Liver (tissue), 9 donors: Measurements from ENCODE around the gene TMEM168. TPM values are rescaled to one million over a fixed set of nuclear protein-coding genes. Genes with fewer than 3 reads are reported as not detected.

Source experiments
- DNase-seq: peaks from one replicate; pipeline ENCODE4 v3.0.0-alpha.2; 2017; ENCODE audit warnings: low spot score
- H3K27ac ChIP-seq, 2 donors: one replicate each; pipeline ENCODE4 v1.7.0; 2013; ENCODE audit warnings: inconsistent platforms in 2 of 2, low read length in 2 of 2, control low read depth in 1 of 2, low read depth in 1 of 2, mild to moderate bottlenecking in 1 of 2
- H3K27me3 ChIP-seq, 4 donors: one replicate each; pipeline versions ENCODE4 v1.6.1 to v1.7.0; 2013; ENCODE audit warnings: low read length in 3 of 4, inconsistent platforms in 1 of 4, mild to moderate bottlenecking in 1 of 4, moderate library complexity in 1 of 4; ENCODE audit not compliant: control insufficient read depth in 4 of 4, insufficient read depth in 4 of 4
- H3K36me3 ChIP-seq, 4 donors: one replicate each; pipeline versions ENCODE4 v1.6.1 to v1.7.0; 2013; ENCODE audit warnings: low read length in 3 of 4, mild to moderate bottlenecking in 3 of 4, low read depth in 1 of 4, moderate library complexity in 1 of 4; ENCODE audit not compliant: control insufficient read depth in 4 of 4, insufficient read depth in 3 of 4
- H3K4me1 ChIP-seq, 4 donors: one replicate each; pipeline versions ENCODE4 v1.6.1 to v1.7.0; 2013; ENCODE audit warnings: low read length in 3 of 4, mild to moderate bottlenecking in 3 of 4, moderate library complexity in 1 of 4; ENCODE audit not compliant: control insufficient read depth in 4 of 4, insufficient read depth in 4 of 4
- H3K4me3 ChIP-seq, 3 donors: one replicate each; pipeline versions ENCODE4 v1.6.1 to v1.7.0; 2013; ENCODE audit warnings: low read length in 3 of 3, control low read depth in 1 of 3, low read depth in 1 of 3, mild to moderate bottlenecking in 1 of 3
- H3K9ac ChIP-seq, 2 donors: one replicate each; pipeline ENCODE4 v1.7.0; 2013; ENCODE audit warnings: low read length in 2 of 2, mild to moderate bottlenecking in 2 of 2, moderate library complexity in 2 of 2, control low read depth in 1 of 2, low read depth in 1 of 2
- H3K9me3 ChIP-seq, 4 donors: one replicate each; pipeline versions ENCODE4 v1.6.1 to v1.7.0; 2013; ENCODE audit warnings: low read length in 3 of 4; ENCODE audit not compliant: control insufficient read depth in 4 of 4
- ATF3 ChIP-seq: IDR thresholded peaks from 2 replicates; pipeline ENCODE4 v1.6.1; 2016; ENCODE audit warnings: antibody characterized with exemption
- CTCF ChIP-seq: fragments of 150-350 bp; IDR thresholded peaks from 2 replicates; pipeline ENCODE4 v1.5.1; 2017; ENCODE audit warnings: improper control_type of control experiment, low read depth, low read length; ENCODE audit not compliant: missing input control
- EGR1 ChIP-seq, 2 donors: IDR thresholded peaks; 2 replicates each; pipeline ENCODE4 v1.6.1; 2016 to 2018; ENCODE audit warnings: antibody characterized with exemption in 2 of 2, low read depth in 2 of 2
- FOXA1 ChIP-seq: IDR thresholded peaks from 2 replicates; pipeline ENCODE4 v1.6.1; 2016; ENCODE audit warnings: antibody characterized with exemption
- FOXA2 ChIP-seq: IDR thresholded peaks from 2 replicates; pipeline ENCODE4 v1.6.1; 2016; ENCODE audit warnings: antibody characterized with exemption
- GABPA ChIP-seq, 2 donors: IDR thresholded peaks in 1 of 2; conservative IDR thresholded peaks in 1 of 2; 2 replicates each; pipeline ENCODE4 v1.6.1; 2016; ENCODE audit warnings: antibody characterized with exemption in 2 of 2, mild to moderate bottlenecking in 1 of 2, moderate library complexity in 1 of 2
- HNF4A ChIP-seq, 2 donors: conservative IDR thresholded peaks; 2 replicates each; pipeline ENCODE4 v1.6.1; 2016; ENCODE audit warnings: antibody characterized with exemption in 2 of 2, mild to moderate bottlenecking in 2 of 2
- HNF4G ChIP-seq: IDR thresholded peaks from 2 replicates; pipeline ENCODE4 v1.6.1; 2016; ENCODE audit warnings: antibody characterized with exemption
- JUND ChIP-seq, 2 donors: IDR thresholded peaks; 2 replicates each; pipeline ENCODE4 v1.6.1; 2016; ENCODE audit warnings: antibody characterized with exemption in 2 of 2
- MAX ChIP-seq: IDR thresholded peaks from 2 replicates; pipeline ENCODE4 v1.6.1; 2016; ENCODE audit warnings: antibody characterized with exemption
- NR2F2 ChIP-seq: IDR thresholded peaks from 2 replicates; pipeline ENCODE4 v1.6.1; 2016; ENCODE audit warnings: antibody characterized with exemption
- RAD21 ChIP-seq, 2 donors: IDR thresholded peaks; 2 replicates each; pipeline ENCODE4 v1.6.1; 2016; ENCODE audit warnings: antibody characterized with exemption in 2 of 2, mild to moderate bottlenecking in 2 of 2
- REST ChIP-seq: IDR thresholded peaks from 2 replicates; pipeline ENCODE4 v1.6.1; 2016; ENCODE audit warnings: antibody characterized with exemption, mild to moderate bottlenecking
- RXRA ChIP-seq, 2 donors: IDR thresholded peaks; 2 replicates each; pipeline ENCODE4 v1.6.1; 2017 to 2018; ENCODE audit warnings: antibody characterized with exemption in 2 of 2, mild to moderate bottlenecking in 1 of 2
- SP1 ChIP-seq: IDR thresholded peaks from 2 replicates; pipeline ENCODE4 v1.6.1; 2018; ENCODE audit warnings: antibody characterized with exemption, mild to moderate bottlenecking
- TAF1 ChIP-seq: conservative IDR thresholded peaks from 2 replicates; pipeline ENCODE4 v1.6.1; 2016; ENCODE audit warnings: antibody characterized with exemption, mild to moderate bottlenecking
- YY1 ChIP-seq: IDR thresholded peaks from 2 replicates; pipeline ENCODE4 v1.6.1; 2016; ENCODE audit warnings: antibody characterized with exemption, mild to moderate bottlenecking
- ZBTB33 ChIP-seq: IDR thresholded peaks from 2 replicates; pipeline ENCODE4 v1.6.1; 2016; ENCODE audit warnings: antibody characterized with exemption
- WGBS: extraction: QIAGEN DNeasy Blood & Tissue Kit; methylation state at CpG from one replicate; pipeline ENCODE4 v1.1.7; 2013; 5-methylcytosine and 5-hydroxymethylcytosine counted together
- polyA plus RNA-seq, 2 donors: library from polyadenylated mRNA; stranded (reverse) in 1 of 2; unstranded in 1 of 2; fragments of 200-250 nt in 1 of 2; fragments of >200 nt in 1 of 2; fragmentation: Nextera tagmentation in 1 of 2; extraction: Ambion mirVana in 1 of 2; gene quantifications; one replicate each; pipeline versions ENCODE4 v1.2.1 to v1.2.3, GENCODE V29; 2013 to 2015
- total RNA-seq, 2 donors: library from RNA; depleted of rRNA; stranded (reverse); fragments of >200 nt; gene quantifications; one replicate each; pipeline ENCODE4 v1.2.3, GENCODE V29; 2014
- donor health status: healthy.
- donor health status: healthy.
- donor health status: healthy.
- donor health status: healthy.
- donor health status: healthy.

The TMEM168 gene
- total and polyA plus RNA-seq, 4 donors: 4.6 to 16.8 (median 7.7) TPM

- H3K27ac ChIP-seq: no peak overlapping the region
- no peaks in the 10 kb centered on the region for H3K9me3 ChIP-seq
- H3K27me3 ChIP-seq: no peaks in the 10 kb centered on the region
- H3K36me3 ChIP-seq: no peaks in the 10 kb centered on the region
- DNase-seq: no peak
- 83% methylated on average over 3 of the region's 3 CpGs for WGBS
- no peaks in the 10 kb centered on the region for H3K4me1 ChIP-seq
- TF ChIP-seq FOXA2 (no peak), SP1 (no peak), RXRA (IDR thresholded peaks at IDR 0.05) (no peak), HNF4G (no peak), CTCF (no peak)
- H3K9ac ChIP-seq: no peak overlapping the region
- no peak overlapping the region for H3K4me3 ChIP-seq
Measured at GRCh38 chr7:112752576-112752975, 37.6 kb downstream of the TMEM168 start.

- 71% methylated on average over 2 of the region's 2 CpGs for WGBS
- no peak for DNase-seq
Measured at GRCh38 chr7:112749775-112750174, 40.4 kb downstream of the TMEM168 start.

More at GRCh38 chr7:112749775-112750174, 40.4 kb downstream of the TMEM168 start:
- H3K27ac ChIP-seq: no peak overlapping the region
- no peak overlapping the region for H3K9ac ChIP-seq
- H3K36me3 ChIP-seq: no peaks in the 10 kb centered on the region
- no peaks in the 10 kb centered on the region for H3K9me3 ChIP-seq
- no peak overlapping the region for H3K4me3 ChIP-seq
- TF ChIP-seq RXRA (IDR thresholded peaks at IDR 0.05) (no peak), HNF4G (no peak), FOXA2 (no peak), SP1 (no peak), YY1 (no peak), GABPA (IDR thresholded peaks at IDR 0.05 in 1 of 2, conservative IDR thresholded peaks at IDR 0.05 in 1 of 2) (no peak), MAX (no peak), REST (no peak), ATF3 (no peak), TAF1 (no peak), ZBTB33 (no peak), JUND (IDR thresholded peaks at IDR 0.05) (no peak), RAD21 (IDR thresholded peaks at IDR 0.05) (no peak), HNF4A (conservative IDR thresholded peaks at IDR 0.05) (no peak), FOXA1 (no peak), CTCF (no peak), NR2F2 (no peak), EGR1 (IDR thresholded peaks at IDR 0.05; ENCODE audit: low read depth in 2 of 2) (no peak)
- no peaks in the 10 kb centered on the region for H3K4me1 ChIP-seq
- H3K27me3 ChIP-seq: no peaks in the 10 kb centered on the region
